H9 (cell line): Measurements from ENCODE around the gene MALL. TPM values are rescaled to one million over a fixed set of nuclear protein-coding genes. Genes with fewer than 3 reads are reported as not detected.
"Not testable (repeated sequence)": the region's sequence is repeated elsewhere in the genome, so short reads cannot be mapped to it uniquely, and the experiment has no call there.

Source experiments
- DNase-seq: peaks from one replicate; pipeline ENCODE4 v3.0.0-alpha.2; 2017
- H2AFZ ChIP-seq: one replicate; pipeline ENCODE4 v1.6.1; 2013; ENCODE audit warnings: mild to moderate bottlenecking, low read length, control low read depth, moderate library complexity
- H2AK5ac ChIP-seq: 2 replicates; pipeline ENCODE4 v1.6.1; 2013; ENCODE audit warnings: low read length, control low read depth, mixed read lengths; ENCODE audit not compliant: insufficient read length
- H2BK120ac ChIP-seq: one replicate; pipeline ENCODE4 v1.6.1; 2013; ENCODE audit warnings: low read depth, mild to moderate bottlenecking, low read length, control low read depth, inconsistent platforms; ENCODE audit not compliant: poor library complexity, severe bottlenecking
- H2BK12ac ChIP-seq: 2 replicates; pipeline ENCODE4 v1.6.1; 2013; ENCODE audit warnings: low read length, control low read depth, mixed read lengths, low read depth; ENCODE audit not compliant: insufficient read length
- H2BK15ac ChIP-seq: 2 replicates; pipeline ENCODE4 v1.6.1; 2013; ENCODE audit warnings: low read depth, low read length, control low read depth
- H2BK20ac ChIP-seq: one replicate; pipeline ENCODE4 v1.6.1; 2013; ENCODE audit warnings: low read depth, mild to moderate bottlenecking, low read length, control low read depth, inconsistent platforms; ENCODE audit not compliant: poor library complexity, severe bottlenecking
- H2BK5ac ChIP-seq: 2 replicates; pipeline ENCODE4 v1.6.1; 2013; ENCODE audit warnings: low read length, control low read depth, mixed read lengths; ENCODE audit not compliant: insufficient read length
- H3K14ac ChIP-seq: 2 replicates; pipeline ENCODE4 v1.6.1; 2013; ENCODE audit warnings: low read length, control low read depth; ENCODE audit not compliant: insufficient read depth
- H3K18ac ChIP-seq: 2 replicates; pipeline ENCODE4 v1.6.1; 2013; ENCODE audit warnings: low read depth, mild to moderate bottlenecking, mixed read lengths, low read length, control low read depth; ENCODE audit not compliant: insufficient read length
- H3K23ac ChIP-seq: 2 replicates; pipeline ENCODE4 v1.6.1; 2013; ENCODE audit warnings: low read length, control low read depth, mixed read lengths, low read depth; ENCODE audit not compliant: insufficient read length
- H3K23me2 ChIP-seq: 2 replicates; pipeline ENCODE4 v1.6.1; 2013; ENCODE audit warnings: low read depth, mild to moderate bottlenecking, mixed read lengths, low read length, control low read depth; ENCODE audit not compliant: insufficient read length, poor library complexity, severe bottlenecking
- H3K27ac ChIP-seq: 2 replicates; pipeline ENCODE4 v1.5.1; 2013; ENCODE audit warnings: low read length, control low read depth, mixed read lengths, low read depth; ENCODE audit not compliant: insufficient read length
- H3K27me3 ChIP-seq: 2 replicates; pipeline ENCODE4 v1.6.1; 2013; ENCODE audit warnings: low read length, control low read depth, inconsistent platforms; ENCODE audit not compliant: insufficient read depth
- H3K4ac ChIP-seq: 2 replicates; pipeline ENCODE4 v1.6.1; 2013; ENCODE audit warnings: low read depth, mild to moderate bottlenecking, control low read depth, inconsistent platforms, low read length, moderate library complexity
- H3K4me1 ChIP-seq: 2 replicates; pipeline ENCODE4 v1.6.1; 2013; ENCODE audit warnings: low read length, control low read depth, inconsistent platforms; ENCODE audit not compliant: insufficient read depth
- H3K4me2 ChIP-seq: 2 replicates; pipeline ENCODE4 v1.6.1; 2013; ENCODE audit warnings: low read length, control low read depth, mixed read lengths; ENCODE audit not compliant: insufficient read length, insufficient read depth
- H3K56ac ChIP-seq: 2 replicates; pipeline ENCODE4 v1.6.1; 2013; ENCODE audit warnings: low read depth, mild to moderate bottlenecking, mixed read lengths, low read length, control low read depth; ENCODE audit not compliant: insufficient read length
- H3K79me1 ChIP-seq: 2 replicates; pipeline ENCODE4 v1.6.1; 2013; ENCODE audit warnings: low read depth, mild to moderate bottlenecking, moderate library complexity, low read length, control low read depth, inconsistent platforms; ENCODE audit not compliant: insufficient read depth, poor library complexity, severe bottlenecking
- H3K79me2 ChIP-seq: 2 replicates; pipeline ENCODE4 v1.6.1; 2013; ENCODE audit warnings: low read length, control low read depth, inconsistent platforms; ENCODE audit not compliant: insufficient read depth
- H3K9ac ChIP-seq: 2 replicates; pipeline ENCODE4 v1.6.1; 2013; ENCODE audit warnings: low read length, control low read depth, mixed read lengths; ENCODE audit not compliant: insufficient read length; ENCODE audit errors: extremely low read depth
- H3K9me3 ChIP-seq: one replicate; pipeline ENCODE4 v1.6.1; 2013; ENCODE audit warnings: low read depth, low read length, inconsistent platforms; ENCODE audit not compliant: control insufficient read depth
- H3T11ph ChIP-seq: one replicate; pipeline ENCODE4 v1.6.1; 2013; ENCODE audit warnings: mild to moderate bottlenecking, low read length, control low read depth, inconsistent platforms
- H4K20me1 ChIP-seq: one replicate; pipeline ENCODE4 v1.6.1; 2013; ENCODE audit not compliant: control insufficient read depth, insufficient read length, insufficient read depth
- H4K5ac ChIP-seq: 2 replicates; pipeline ENCODE4 v1.6.1; 2013; ENCODE audit warnings: low read depth, mild to moderate bottlenecking, mixed read lengths, low read length, control low read depth; ENCODE audit not compliant: insufficient read length
- H4K8ac ChIP-seq: replicated peaks from 2 replicates; pipeline ENCODE4 v1.6.1; 2013; ENCODE audit warnings: low read length, control low read depth, mixed read lengths, low read depth; ENCODE audit not compliant: insufficient read length
- H4K91ac ChIP-seq: 2 replicates; pipeline ENCODE4 v1.6.1; 2013; ENCODE audit warnings: low read depth, mild to moderate bottlenecking, moderate library complexity, mixed read lengths, low read length, control low read depth; ENCODE audit not compliant: insufficient read length
- H3K27ac Mint-ChIP-seq, 3 experiments: 2 replicates in 2 of 3; 3 replicates in 1 of 3; pipeline ENCODE4 v1.8.0; 2020 to 2021; ENCODE audit warnings: mixed read lengths in 3 of 3, mild to moderate bottlenecking in 1 of 3, moderate library complexity in 1 of 3
- H3K27me3 Mint-ChIP-seq: 2 replicates; pipeline ENCODE4 v1.8.0; 2021; ENCODE audit warnings: low read depth, mild to moderate bottlenecking, moderate library complexity, mixed read lengths
- H3K36me3 Mint-ChIP-seq, 3 experiments: 2 replicates in 2 of 3; 3 replicates in 1 of 3; pipeline ENCODE4 v1.8.0; 2020 to 2021; ENCODE audit warnings: low read depth in 3 of 3, mixed read lengths in 3 of 3; ENCODE audit not compliant: insufficient read depth in 1 of 3
- H3K4me1 Mint-ChIP-seq, 2 experiments: 2 replicates each; pipeline ENCODE4 v1.8.0; 2020; ENCODE audit warnings: mixed read lengths in 2 of 2
- H3K4me3 Mint-ChIP-seq, 2 experiments: 2 replicates in 1 of 2; 3 replicates in 1 of 2; pipeline ENCODE4 v1.8.0; 2020 to 2021; ENCODE audit warnings: mild to moderate bottlenecking in 2 of 2, mixed read lengths in 2 of 2, moderate library complexity in 1 of 2
- H3K9me3 Mint-ChIP-seq, 2 experiments: 2 replicates in 1 of 2; 3 replicates in 1 of 2; pipeline ENCODE4 v1.8.0; 2020; ENCODE audit warnings: mild to moderate bottlenecking in 2 of 2, mixed read lengths in 2 of 2, moderate library complexity in 1 of 2
- WGBS: extraction: QIAGEN DNeasy Blood & Tissue Kit; methylation state at CpG from one replicate; pipeline ENCODE4 v1.1.7; 2013; ENCODE audit warnings: missing lambda C conversion rate, low lambda C conversion rate, mixed read lengths; ENCODE audit not compliant: insufficient read length; ENCODE audit errors: extremely low coverage; 5-methylcytosine and 5-hydroxymethylcytosine counted together
- total RNA-seq: library from RNA; stranded (reverse); gene quantifications from 2 replicates; pipeline ENCODE4 v1.2.1, GENCODE V29; 2021
- TF ChIP-seq, protein P1 (sequence below): fragments of 200-600 bp; sonication (generic); conservative IDR thresholded peaks from 3 replicates; pipeline ENCODE4 v1.8.0; 2021; ENCODE audit warnings: antibody characterized with exemption, mild to moderate bottlenecking

The MALL gene
- total RNA-seq, 1 experiment from 2014 or later = 5.0 TPM

- Histone ChIP-seq H2BK15ac (no peak overlapping the region), H3K79me1 (no peaks in the 10 kb centered on the region), H3K4me1 (no peaks in the 10 kb centered on the region), H2BK20ac (no peak overlapping the region), H3K9me3 (no peaks in the 10 kb centered on the region), H3K9ac (no peak overlapping the region), H2BK5ac (no peak overlapping the region), H3K56ac (no peak overlapping the region), H3K18ac (no peak overlapping the region), H3K27me3 (no peaks in the 10 kb centered on the region), H4K8ac (no peak overlapping the region), H3K14ac (no peak overlapping the region), H2AK5ac (no peak overlapping the region), H3K23ac (no peak overlapping the region), H3K79me2 (no peaks in the 10 kb centered on the region), H4K91ac (no peak overlapping the region), H3K27ac (no peak overlapping the region), H3K4ac (no peak overlapping the region), H3K23me2 (no peaks in the 10 kb centered on the region), H2BK12ac (no peak overlapping the region), H3K4me2 (no peak overlapping the region), H2BK120ac (no peak overlapping the region), H3T11ph (no peak overlapping the region), H4K5ac (no peak overlapping the region), H4K20me1 (no peaks in the 10 kb centered on the region), H2AFZ (no peak overlapping the region)
- TF ChIP-seq, protein P1, sequence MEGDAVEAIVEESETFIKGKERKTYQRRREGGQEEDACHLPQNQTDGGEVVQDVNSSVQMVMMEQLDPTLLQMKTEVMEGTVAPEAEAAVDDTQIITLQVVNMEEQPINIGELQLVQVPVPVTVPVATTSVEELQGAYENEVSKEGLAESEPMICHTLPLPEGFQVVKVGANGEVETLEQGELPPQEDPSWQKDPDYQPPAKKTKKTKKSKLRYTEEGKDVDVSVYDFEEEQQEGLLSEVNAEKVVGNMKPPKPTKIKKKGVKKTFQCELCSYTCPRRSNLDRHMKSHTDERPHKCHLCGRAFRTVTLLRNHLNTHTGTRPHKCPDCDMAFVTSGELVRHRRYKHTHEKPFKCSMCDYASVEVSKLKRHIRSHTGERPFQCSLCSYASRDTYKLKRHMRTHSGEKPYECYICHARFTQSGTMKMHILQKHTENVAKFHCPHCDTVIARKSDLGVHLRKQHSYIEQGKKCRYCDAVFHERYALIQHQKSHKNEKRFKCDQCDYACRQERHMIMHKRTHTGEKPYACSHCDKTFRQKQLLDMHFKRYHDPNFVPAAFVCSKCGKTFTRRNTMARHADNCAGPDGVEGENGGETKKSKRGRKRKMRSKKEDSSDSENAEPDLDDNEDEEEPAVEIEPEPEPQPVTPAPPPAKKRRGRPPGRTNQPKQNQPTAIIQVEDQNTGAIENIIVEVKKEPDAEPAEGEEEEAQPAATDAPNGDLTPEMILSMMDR = no peak
- H3K9me3 Mint-ChIP-seq = peaks cover 2% of the 10 kb centered on the region in 2 experiments; a peak in 2 of 5 replicates
- H3K4me3 Mint-ChIP-seq = no peak overlapping the region
- H3K27me3 Mint-ChIP-seq = peaks cover 2% of the 10 kb centered on the region
- H3K27ac Mint-ChIP-seq = no peak overlapping the region
- H3K4me1 Mint-ChIP-seq = peaks cover 5 to 11% of the 10 kb centered on the region in 2 experiments; a peak in 3 of 4 replicates
- peak; percentile 57 for DNase-seq
- no CpG with 5 or more reads among the region's 11 CpGs for WGBS
- H3K36me3 Mint-ChIP-seq = no peaks in the 10 kb centered on the region; a peak in 1 of 7 replicates
Measured at GRCh38 chr2:110101280-110101844, 14.3 kb downstream of the MALL start.

DNA sequence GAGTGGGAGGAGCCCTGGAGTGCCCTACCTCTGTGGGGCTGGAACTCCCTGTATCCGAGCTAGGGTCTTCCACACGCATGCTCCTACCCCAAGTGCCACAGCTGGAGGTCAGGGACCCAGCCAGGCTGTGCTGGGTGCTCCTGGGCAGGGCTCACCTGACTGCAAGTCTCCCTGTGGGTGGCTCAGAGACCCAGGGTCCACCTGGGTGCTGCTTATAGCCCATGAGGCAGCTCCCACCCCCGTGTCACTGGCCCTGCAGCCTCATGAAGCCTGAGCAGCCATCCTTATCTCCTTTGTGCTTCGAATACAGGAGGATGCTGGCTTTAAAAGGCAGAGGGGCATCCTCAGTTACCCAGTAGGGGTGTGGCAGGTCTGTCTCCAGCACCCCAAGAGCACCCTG lies 14.7 kb downstream of the MALL start:
- not testable (repeated sequence) for H3K4me3 Mint-ChIP-seq, H4K5ac ChIP-seq, H3K36me3 Mint-ChIP-seq, H3T11ph ChIP-seq, H3K9me3 ChIP-seq, H4K20me1 ChIP-seq, H2BK15ac ChIP-seq, H3K14ac ChIP-seq, H4K91ac ChIP-seq, H2AK5ac ChIP-seq, H3K79me1 ChIP-seq, H3K27me3 ChIP-seq, H2BK120ac ChIP-seq, H3K23me2 ChIP-seq, DNase-seq, H3K27ac Mint-ChIP-seq, H3K4me2 ChIP-seq, H3K27ac ChIP-seq, H4K8ac ChIP-seq, H2BK12ac ChIP-seq, H3K56ac ChIP-seq, H3K9ac ChIP-seq, H3K23ac ChIP-seq, H3K9me3 Mint-ChIP-seq, H3K4ac ChIP-seq, H3K4me1 ChIP-seq, H3K79me2 ChIP-seq, H3K18ac ChIP-seq, H3K27me3 Mint-ChIP-seq, H2AFZ ChIP-seq, H2BK20ac ChIP-seq, H2BK5ac ChIP-seq
- peaks cover 5 to 11% of the 10 kb centered on the region in 2 experiments; a peak in 3 of 4 replicates for H3K4me1 Mint-ChIP-seq
- WGBS = no CpG with 5 or more reads among the region's 4 CpGs
